H1 (cell line): ENCODE measurements around the gene ARSA. TPM values are rescaled to one million over a fixed set of nuclear protein-coding genes. Genes with fewer than 3 reads are reported as not detected.

Experiments
- KDM1A ChIP-seq: fragments of 200-600, 300-600 bp; sonication (generic); IDR thresholded peaks from 2 replicates; pipeline ENCODE4 v1.7.1; 2016; ENCODE audit warnings: mild to moderate bottlenecking, low read length, borderline replicate concordance
- TAF7 ChIP-seq: optimal IDR thresholded peaks from 2 replicates; pipeline ENCODE3; 2011; ENCODE audit warnings: low read depth, mild to moderate bottlenecking, inconsistent platforms, low read length, moderate library complexity, borderline replicate concordance
- polyA plus RNA-seq, 7 experiments: library from polyadenylated mRNA; depleted of rRNA in 3 of 7; stranded (reverse) in 5 of 7; unstranded in 2 of 7; fragments of >200 nt in 5 of 7; fragments of 200-250 nt in 2 of 7; gene quantifications; 1 replicate in 5 of 7; 2 replicates in 1 of 7; 4 replicates in 1 of 7; pipeline versions ENCODE4 v1.2.1 to v1.2.3, GENCODE V29; 2011 to 2013; ENCODE audit warnings: missing spikeins in 2 of 7, mixed read lengths in 2 of 7
- total RNA-seq: library from RNA; stranded (reverse); fragmentation: NEBNext Ultra II Directional; extraction: Animal tissue kit (Norgen Biotek cat#: 25700); gene quantifications from 2 replicates; pipeline ENCODE4 v1.2.1, GENCODE V29; 2021

Gene ARSA
- total and polyA plus RNA-seq, 2 of the 8 experiments (the other 6 are each of a cell fraction or from before 2014, with no cell fraction given) = 9.8 to 10.1 TPM

DNA sequence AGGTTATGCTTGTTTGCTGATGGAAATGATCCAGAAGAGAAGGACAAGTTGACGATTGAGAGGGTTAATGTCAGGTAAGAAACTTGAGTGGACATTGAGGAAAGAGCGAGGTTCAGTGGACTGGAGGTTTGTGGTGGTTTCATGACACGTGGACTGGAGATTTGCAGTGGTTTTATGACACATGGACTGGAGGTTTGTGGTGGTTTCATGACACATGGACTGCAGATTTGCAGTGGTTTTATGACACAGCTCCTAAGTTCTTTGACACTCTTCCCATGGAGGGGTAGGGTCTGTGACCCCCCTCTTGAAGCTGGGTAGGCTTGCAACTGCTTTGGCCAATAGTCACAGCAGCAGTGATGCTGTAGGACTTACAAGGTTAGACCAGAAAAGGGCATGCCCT, 32.8 kb downstream of the ARSA start (continued):
- no peak for TF ChIP-seq TAF7
- no peak for TF ChIP-seq KDM1A
